Breast epithelium (tissue), 3 donors: ENCODE results near the gene ZNF69.
"Not testable (repeated sequence)": the region's sequence is repeated elsewhere in the genome, so short reads cannot be mapped to it uniquely, and the experiment has no call there.

ENCODE experiments used
- POLR2AphosphoS5 ChIP-seq, 3 donors: sonication (generic); formaldehyde crosslinking; IDR thresholded peaks; one replicate each; pipeline ENCODE4 v1.6.1; 2017; ENCODE audit warnings: antibody characterized with exemption in 3 of 3
- TF ChIP-seq, protein P1 (sequence below), 3 donors: fragments of 450-650 bp; IDR thresholded peaks; one replicate each; pipeline ENCODE4 v1.5.1; 2016 to 2017; ENCODE audit warnings: antibody characterized with exemption in 3 of 3, mild to moderate bottlenecking in 3 of 3, moderate library complexity in 3 of 3

DNA sequence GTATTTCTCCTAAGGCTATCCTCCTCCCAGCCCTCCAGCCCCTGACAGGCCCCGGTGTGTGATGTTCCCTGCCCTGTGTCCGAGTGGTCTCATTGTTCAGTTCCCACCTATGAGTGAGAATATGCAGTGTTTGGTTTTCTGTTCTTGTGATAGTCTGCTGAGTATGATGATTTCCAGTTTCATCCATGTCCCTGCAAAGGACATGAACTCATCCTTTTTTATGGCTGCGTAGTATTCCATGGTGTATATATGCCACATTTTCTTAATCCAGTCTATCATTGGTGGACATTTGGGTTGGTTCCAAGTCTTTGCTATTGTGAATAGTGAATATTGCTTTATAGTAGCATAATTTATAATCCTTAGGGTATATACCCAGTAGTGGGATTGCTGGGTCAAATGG lies 48.2 kb downstream of the ZNF69 start:
- TF ChIP-seq, protein P1, sequence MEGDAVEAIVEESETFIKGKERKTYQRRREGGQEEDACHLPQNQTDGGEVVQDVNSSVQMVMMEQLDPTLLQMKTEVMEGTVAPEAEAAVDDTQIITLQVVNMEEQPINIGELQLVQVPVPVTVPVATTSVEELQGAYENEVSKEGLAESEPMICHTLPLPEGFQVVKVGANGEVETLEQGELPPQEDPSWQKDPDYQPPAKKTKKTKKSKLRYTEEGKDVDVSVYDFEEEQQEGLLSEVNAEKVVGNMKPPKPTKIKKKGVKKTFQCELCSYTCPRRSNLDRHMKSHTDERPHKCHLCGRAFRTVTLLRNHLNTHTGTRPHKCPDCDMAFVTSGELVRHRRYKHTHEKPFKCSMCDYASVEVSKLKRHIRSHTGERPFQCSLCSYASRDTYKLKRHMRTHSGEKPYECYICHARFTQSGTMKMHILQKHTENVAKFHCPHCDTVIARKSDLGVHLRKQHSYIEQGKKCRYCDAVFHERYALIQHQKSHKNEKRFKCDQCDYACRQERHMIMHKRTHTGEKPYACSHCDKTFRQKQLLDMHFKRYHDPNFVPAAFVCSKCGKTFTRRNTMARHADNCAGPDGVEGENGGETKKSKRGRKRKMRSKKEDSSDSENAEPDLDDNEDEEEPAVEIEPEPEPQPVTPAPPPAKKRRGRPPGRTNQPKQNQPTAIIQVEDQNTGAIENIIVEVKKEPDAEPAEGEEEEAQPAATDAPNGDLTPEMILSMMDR (IDR thresholded peaks at IDR 0.05): not testable (repeated sequence)
- not testable (repeated sequence) for TF ChIP-seq POLR2AphosphoS5 (IDR thresholded peaks at IDR 0.05)
